HEK293T (cell line): ENCODE results near the gene WSB1.

ENCODE experiments used
- ARNT ChIP-seq: fragments of 450-650 bp; IDR thresholded peaks from 2 replicates; pipeline ENCODE4 v1.6.1; 2017; ENCODE audit warnings: mild to moderate bottlenecking
- CTBP1 ChIP-seq: fragments of 450-650 bp; IDR thresholded peaks from 2 replicates; pipeline ENCODE4 v1.6.1; 2016; ENCODE audit warnings: borderline replicate concordance
- ELF4 ChIP-seq: fragments of 450-650 bp; IDR thresholded peaks from 2 replicates; pipeline ENCODE4 v1.6.1; 2017; ENCODE audit warnings: antibody characterized with exemption
- FOXA1 ChIP-seq: fragments of 450-650 bp; IDR thresholded peaks from 2 replicates; pipeline ENCODE4 v1.6.1; 2016; ENCODE audit warnings: mild to moderate bottlenecking
- FOXK2 ChIP-seq: fragments of 450-650 bp; IDR thresholded peaks from 2 replicates; pipeline ENCODE4 v1.6.1; 2016; ENCODE audit warnings: mild to moderate bottlenecking
- FOXM1 ChIP-seq: fragments of 450-650 bp; IDR thresholded peaks from 2 replicates; pipeline ENCODE4 v1.6.1; 2017; ENCODE audit warnings: mild to moderate bottlenecking, borderline replicate concordance
- HDGF ChIP-seq: fragments of 450-650 bp; IDR thresholded peaks from 2 replicates; pipeline ENCODE4 v1.6.1; 2017; ENCODE audit warnings: antibody characterized with exemption, borderline replicate concordance
- PKNOX1 ChIP-seq: fragments of 450-650 bp; IDR thresholded peaks from 2 replicates; pipeline ENCODE4 v1.6.1; 2016
- SP1 ChIP-seq: fragments of 450-650 bp; IDR thresholded peaks from 2 replicates; pipeline ENCODE4 v1.6.1; 2017
- ZNF384 ChIP-seq: fragments of 450-650 bp; IDR thresholded peaks from 2 replicates; pipeline ENCODE4 v1.6.1; 2016

DNA sequence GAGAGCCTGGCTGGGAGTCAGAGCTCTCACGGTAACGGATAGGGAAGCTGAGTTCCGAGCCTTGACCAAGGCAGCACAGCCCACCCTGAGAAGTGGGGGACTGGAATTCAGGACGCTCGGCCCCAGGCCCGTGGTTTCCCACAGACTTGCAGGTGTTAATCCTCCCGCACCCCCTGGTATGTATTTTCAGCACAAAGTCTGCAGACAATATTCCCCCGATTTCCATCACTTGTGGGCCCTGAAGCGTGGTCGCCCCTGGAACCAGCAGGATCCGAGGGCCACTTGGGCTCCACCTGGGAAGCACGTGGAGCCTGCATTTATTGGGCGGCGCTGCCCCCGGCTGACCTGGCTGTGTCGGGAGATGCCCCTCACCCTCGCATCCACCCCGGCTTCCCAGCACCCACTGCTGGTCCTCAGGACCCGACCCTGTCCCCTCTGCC is 60.2 kb downstream of the WSB1 start:
- TF ChIP-seq SP1 (no peak), FOXK2 (no peak), FOXM1 (no peak), ELF4 (no peak; the same call in 1 of the 2 replicates), ARNT (no peak), ZNF384 (no peak), HDGF (no peak), PKNOX1 (no peak), CTBP1 (no peak), FOXA1 (no peak)
